Suprapubic skin (tissue), 4 donors: ENCODE data around the gene GPD2. TPM values are rescaled to one million over a fixed set of nuclear protein-coding genes. Genes with fewer than 3 reads are reported as not detected.

ENCODE experiments used
- DNase-seq, 2 donors: peaks; one replicate each; pipeline ENCODE4 v3.0.0-alpha.2; 2019; ENCODE audit warnings: low spot score in 2 of 2
- H3K27ac ChIP-seq: fragments of 200-600 bp; sonication (generic); one replicate; pipeline ENCODE4 v1.5.1; 2019
- H3K27me3 ChIP-seq: fragments of 200-600 bp; sonication (generic); one replicate; pipeline ENCODE4 v1.5.1; 2019
- H3K36me3 ChIP-seq: fragments of 200-600 bp; sonication (generic); one replicate; pipeline ENCODE4 v1.5.1; 2019
- H3K4me1 ChIP-seq: fragments of 200-600 bp; sonication (generic); one replicate; pipeline ENCODE4 v1.5.1; 2019
- H3K4me3 ChIP-seq: fragments of 200-600 bp; sonication (generic); one replicate; pipeline ENCODE4 v1.5.1; 2019; ENCODE audit warnings: mild to moderate bottlenecking
- H3K9me3 ChIP-seq: fragments of 200-600 bp; sonication (generic); one replicate; pipeline ENCODE4 v1.5.1; 2019
- EP300 ChIP-seq: sonication (generic); formaldehyde crosslinking; IDR thresholded peaks from one replicate; pipeline ENCODE4 v1.6.1; 2017; ENCODE audit warnings: antibody characterized with exemption
- POLR2A ChIP-seq, 2 donors: fragments of 450-650 bp; IDR thresholded peaks; one replicate each; pipeline ENCODE4 v1.6.1; 2017; ENCODE audit warnings: antibody characterized with exemption in 2 of 2, mild to moderate bottlenecking in 2 of 2, moderate library complexity in 2 of 2
- POLR2AphosphoS5 ChIP-seq, 3 donors: sonication (generic); formaldehyde crosslinking; IDR thresholded peaks; one replicate each; pipeline ENCODE4 v1.6.1; 2017; ENCODE audit warnings: antibody characterized with exemption in 3 of 3
- WGBS: methylation state at CpG from one replicate; pipeline ENCODE4 v1.1.5; 2018; 5-methylcytosine and 5-hydroxymethylcytosine counted together
- total RNA-seq, 4 donors: library from RNA; depleted of rRNA; stranded (reverse); fragments of >200 nt; gene quantifications; one replicate each; pipeline ENCODE4 v1.1.0, GENCODE V29; 2016
- TF ChIP-seq, protein P1 (sequence below), 2 donors: fragments of 200-600 bp in 1 of 2; fragments of 450-650 bp in 1 of 2; sonication (generic) in 1 of 2; IDR thresholded peaks; one replicate each; pipeline ENCODE4 v1.5.1; 2016 to 2019; ENCODE audit warnings: antibody characterized with exemption in 2 of 2, mild to moderate bottlenecking in 1 of 2, moderate library complexity in 1 of 2

Gene GPD2
- total RNA-seq, 4 donors from 2014 or later, result 34.7 to 77.5 (median 50.3) TPM

DNA sequence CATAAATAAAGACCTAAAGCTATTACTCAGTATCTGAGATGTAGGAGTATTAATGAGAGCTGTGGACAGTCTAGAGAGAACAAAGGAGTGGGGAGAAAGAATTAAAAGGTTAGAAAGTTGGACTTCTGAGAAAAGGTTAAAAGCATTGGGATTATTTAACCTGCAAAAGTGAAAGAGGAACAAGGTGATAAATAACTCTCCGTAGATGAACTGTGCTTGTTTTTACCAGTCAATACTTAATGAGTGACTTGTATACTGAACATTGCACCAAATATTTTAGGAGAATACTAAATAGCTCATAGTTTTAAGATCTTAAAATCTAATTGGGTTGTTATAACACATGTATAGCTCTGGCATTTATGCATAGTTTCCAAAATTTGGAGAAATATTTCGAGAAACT lies 137.5 kb downstream of the GPD2 start:
- Histone ChIP-seq H3K4me3 (no peak overlapping the region), H3K27me3 (no peaks in the 10 kb centered on the region), H3K9me3 (no peaks in the 10 kb centered on the region), H3K4me1 (no peaks in the 10 kb centered on the region), H3K27ac (no peak overlapping the region), H3K36me3 (peaks cover 28% of the 10 kb centered on the region)
- DNase-seq, result no peak
- WGBS, result 89% methylated on average over 2 of the region's 2 CpGs
- TF ChIP-seq, protein P1, sequence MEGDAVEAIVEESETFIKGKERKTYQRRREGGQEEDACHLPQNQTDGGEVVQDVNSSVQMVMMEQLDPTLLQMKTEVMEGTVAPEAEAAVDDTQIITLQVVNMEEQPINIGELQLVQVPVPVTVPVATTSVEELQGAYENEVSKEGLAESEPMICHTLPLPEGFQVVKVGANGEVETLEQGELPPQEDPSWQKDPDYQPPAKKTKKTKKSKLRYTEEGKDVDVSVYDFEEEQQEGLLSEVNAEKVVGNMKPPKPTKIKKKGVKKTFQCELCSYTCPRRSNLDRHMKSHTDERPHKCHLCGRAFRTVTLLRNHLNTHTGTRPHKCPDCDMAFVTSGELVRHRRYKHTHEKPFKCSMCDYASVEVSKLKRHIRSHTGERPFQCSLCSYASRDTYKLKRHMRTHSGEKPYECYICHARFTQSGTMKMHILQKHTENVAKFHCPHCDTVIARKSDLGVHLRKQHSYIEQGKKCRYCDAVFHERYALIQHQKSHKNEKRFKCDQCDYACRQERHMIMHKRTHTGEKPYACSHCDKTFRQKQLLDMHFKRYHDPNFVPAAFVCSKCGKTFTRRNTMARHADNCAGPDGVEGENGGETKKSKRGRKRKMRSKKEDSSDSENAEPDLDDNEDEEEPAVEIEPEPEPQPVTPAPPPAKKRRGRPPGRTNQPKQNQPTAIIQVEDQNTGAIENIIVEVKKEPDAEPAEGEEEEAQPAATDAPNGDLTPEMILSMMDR (IDR thresholded peaks at IDR 0.05), result no peak
- TF ChIP-seq POLR2A (IDR thresholded peaks at IDR 0.05) (no peak), EP300 (no peak)

DNA sequence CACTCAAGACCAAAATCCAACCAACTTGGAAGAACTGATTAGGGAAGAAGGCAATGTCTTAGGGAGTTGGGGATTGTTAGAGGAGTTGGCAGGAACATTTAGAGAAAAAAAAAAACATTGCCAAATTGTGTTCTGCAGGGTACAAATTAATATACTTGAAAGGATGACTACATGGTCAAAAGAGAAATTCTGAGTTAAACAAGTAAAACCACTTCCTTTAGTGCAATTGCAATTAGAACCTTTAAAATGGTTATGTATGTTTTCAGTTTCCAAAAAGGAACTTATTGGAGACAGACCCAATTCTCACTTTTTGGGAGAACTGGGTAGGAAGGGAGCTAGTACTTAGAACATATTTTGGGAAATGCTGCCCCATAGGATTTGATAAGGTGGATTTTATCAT lies 137.9 kb downstream of the GPD2 start:
- Histone ChIP-seq H3K4me1 (no peaks in the 10 kb centered on the region), H3K9me3 (no peaks in the 10 kb centered on the region), H3K36me3 (peaks cover 28% of the 10 kb centered on the region), H3K27me3 (no peaks in the 10 kb centered on the region), H3K27ac (no peak overlapping the region), H3K4me3 (no peak overlapping the region)
- TF ChIP-seq POLR2AphosphoS5 (IDR thresholded peaks at IDR 0.05), result no peak
- TF ChIP-seq, protein P1 (IDR thresholded peaks at IDR 0.05), result no peak
- no peak for TF ChIP-seq EP300
- TF ChIP-seq POLR2A (IDR thresholded peaks at IDR 0.05), result no peak
- no peak for DNase-seq

DNA sequence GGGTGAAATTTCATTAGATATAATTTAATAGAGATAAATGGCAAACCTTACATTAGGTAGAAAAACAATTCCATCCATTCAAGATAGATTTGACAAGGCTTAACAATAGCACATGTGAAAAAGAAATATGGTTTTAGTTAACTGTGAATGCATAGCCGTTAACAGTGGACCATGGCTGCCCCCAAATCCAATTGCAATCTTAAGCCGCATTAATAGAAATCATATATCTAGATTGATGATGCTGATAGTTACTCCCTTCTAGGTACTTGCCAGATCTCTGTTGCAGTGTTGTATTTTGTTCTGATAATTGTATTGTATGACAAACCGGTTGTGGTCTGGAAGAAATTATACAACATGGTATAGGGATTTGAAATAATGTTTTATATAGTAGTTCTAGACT lies 139.8 kb downstream of the GPD2 start:
- Histone ChIP-seq H3K4me3 (no peak overlapping the region), H3K9me3 (no peaks in the 10 kb centered on the region), H3K36me3 (peaks cover 20% of the 10 kb centered on the region), H3K4me1 (no peaks in the 10 kb centered on the region), H3K27me3 (no peaks in the 10 kb centered on the region), H3K27ac (no peak overlapping the region)
- WGBS, result 60% methylated on average over 3 of the region's 3 CpGs
- DNase-seq, result no peak
- TF ChIP-seq EP300 (no peak), POLR2A (IDR thresholded peaks at IDR 0.05) (no peak), POLR2AphosphoS5 (IDR thresholded peaks at IDR 0.05) (no peak)
- TF ChIP-seq, protein P1 (IDR thresholded peaks at IDR 0.05), result no peak

DNA sequence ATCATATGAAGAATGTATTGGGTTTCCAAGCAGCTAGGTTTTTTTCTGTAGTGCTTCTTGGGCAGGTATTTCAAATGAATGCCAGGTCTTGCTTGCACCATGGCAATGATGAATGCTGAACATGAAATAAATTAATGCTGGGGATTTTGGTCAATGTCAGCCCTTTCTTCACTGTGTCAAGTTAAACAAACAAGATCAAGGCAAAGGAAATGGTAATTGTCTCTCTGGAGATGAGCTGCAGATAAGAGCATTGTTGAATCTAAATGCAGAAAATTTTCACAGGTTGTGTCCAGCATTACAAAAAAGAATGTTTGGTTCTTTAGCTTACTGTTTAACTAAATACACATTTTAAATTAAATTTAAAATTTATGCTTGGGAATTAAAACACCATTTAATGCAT lies 144.3 kb downstream of the GPD2 start:
- Histone ChIP-seq H3K27me3 (no peaks in the 10 kb centered on the region), H3K4me3 (no peak overlapping the region), H3K36me3 (peaks cover 24% of the 10 kb centered on the region), H3K4me1 (no peaks in the 10 kb centered on the region), H3K9me3 (no peaks in the 10 kb centered on the region), H3K27ac (no peak overlapping the region)
- no peak for DNase-seq
- TF ChIP-seq, protein P1 (IDR thresholded peaks at IDR 0.05), result no peak
- TF ChIP-seq EP300 (no peak), POLR2AphosphoS5 (IDR thresholded peaks at IDR 0.05) (no peak), POLR2A (IDR thresholded peaks at IDR 0.05) (no peak)

DNA sequence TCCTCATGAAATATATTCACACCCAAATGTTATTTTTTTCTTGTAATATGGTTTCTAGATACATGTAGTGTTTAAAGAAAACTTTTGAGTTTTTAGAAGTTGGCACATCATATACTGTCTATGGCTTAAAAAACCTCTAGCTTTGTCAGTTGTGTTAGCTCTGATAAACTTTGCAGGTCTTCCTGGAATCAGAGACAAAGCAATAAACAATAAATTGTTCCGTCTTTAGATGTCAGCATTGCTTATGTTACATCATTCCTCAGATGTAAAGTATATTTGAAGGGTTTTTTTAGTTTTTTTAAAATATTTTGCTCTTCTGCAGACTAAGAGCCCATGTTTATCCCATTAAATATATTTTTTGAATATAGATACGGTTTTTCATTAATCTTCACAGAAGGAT lies 145.1 kb downstream of the GPD2 start:
- Histone ChIP-seq H3K36me3 (peaks cover 24% of the 10 kb centered on the region), H3K9me3 (no peaks in the 10 kb centered on the region), H3K4me3 (no peak overlapping the region), H3K27ac (no peak overlapping the region), H3K27me3 (no peaks in the 10 kb centered on the region), H3K4me1 (no peaks in the 10 kb centered on the region)
- no peak for DNase-seq
- TF ChIP-seq, protein P1 (IDR thresholded peaks at IDR 0.05), result no peak
- no peak for TF ChIP-seq POLR2A (IDR thresholded peaks at IDR 0.05)
- TF ChIP-seq EP300, result no peak
- TF ChIP-seq POLR2AphosphoS5 (IDR thresholded peaks at IDR 0.05), result no peak
- 99% methylated on average over 2 of the region's 2 CpGs for WGBS
